ENCODE data around the gene PHACTR3.

The PHACTR3 gene

DNA sequence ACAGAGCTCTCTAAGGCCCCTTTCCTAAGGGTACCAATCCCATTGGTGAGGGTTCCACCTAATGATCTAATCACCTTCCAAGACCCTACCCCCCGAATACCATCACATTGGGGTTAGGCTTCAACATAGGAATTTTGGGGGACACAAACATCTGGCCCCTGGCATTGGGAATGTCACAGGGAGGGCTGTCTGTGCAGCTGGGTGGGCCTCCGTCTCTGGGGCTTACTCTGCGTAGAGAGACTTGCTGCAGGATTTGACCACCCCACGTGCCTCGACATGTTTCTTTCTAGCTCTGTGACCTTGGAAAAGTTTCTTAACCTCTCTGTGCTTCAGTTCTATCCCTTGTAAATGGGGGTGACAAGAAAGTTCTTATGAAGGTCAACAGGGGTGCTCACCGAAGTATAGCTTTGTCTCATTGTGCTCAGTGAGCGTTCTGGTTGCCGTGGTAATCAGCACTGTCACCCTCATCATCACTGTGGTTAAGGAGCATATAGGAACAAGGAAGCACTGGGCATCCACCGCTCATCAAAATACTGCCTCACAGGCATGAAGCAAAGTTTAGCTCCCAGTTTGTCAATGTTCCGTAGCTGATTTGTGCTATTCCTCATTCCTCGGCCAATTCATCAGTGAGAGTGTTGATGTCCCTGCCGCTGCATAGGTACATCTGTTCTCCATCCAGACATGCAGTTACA is 176.3 kb downstream of the PHACTR3 start:
- no peak for TF ChIP-seq CTCF (IDR thresholded peaks at IDR 0.05; ENCODE audit: borderline replicate concordance, control extremely low read depth, extremely low read depth, insufficient read depth, missing control alignments)
- in situ Hi-C loops (cut with MboI; ENCODE audit: low sequenced_read_pairs, unreplicated experiment) = no loop called here
- peak; percentile 4 for DNase-seq (ENCODE audit: low spot score)

- peak; percentile 8 for DNase-seq (ENCODE audit: low spot score)
- in situ Hi-C loops (cut with MboI; ENCODE audit: low sequenced_read_pairs, unreplicated experiment) = no loop called here
- TF ChIP-seq CTCF (IDR thresholded peaks at IDR 0.05; ENCODE audit: borderline replicate concordance, control extremely low read depth, extremely low read depth, insufficient read depth, missing control alignments) = no peak
These were observed 176.9 kb downstream of the PHACTR3 start for GRCh38 chr20:59781226-59781625.

DNA sequence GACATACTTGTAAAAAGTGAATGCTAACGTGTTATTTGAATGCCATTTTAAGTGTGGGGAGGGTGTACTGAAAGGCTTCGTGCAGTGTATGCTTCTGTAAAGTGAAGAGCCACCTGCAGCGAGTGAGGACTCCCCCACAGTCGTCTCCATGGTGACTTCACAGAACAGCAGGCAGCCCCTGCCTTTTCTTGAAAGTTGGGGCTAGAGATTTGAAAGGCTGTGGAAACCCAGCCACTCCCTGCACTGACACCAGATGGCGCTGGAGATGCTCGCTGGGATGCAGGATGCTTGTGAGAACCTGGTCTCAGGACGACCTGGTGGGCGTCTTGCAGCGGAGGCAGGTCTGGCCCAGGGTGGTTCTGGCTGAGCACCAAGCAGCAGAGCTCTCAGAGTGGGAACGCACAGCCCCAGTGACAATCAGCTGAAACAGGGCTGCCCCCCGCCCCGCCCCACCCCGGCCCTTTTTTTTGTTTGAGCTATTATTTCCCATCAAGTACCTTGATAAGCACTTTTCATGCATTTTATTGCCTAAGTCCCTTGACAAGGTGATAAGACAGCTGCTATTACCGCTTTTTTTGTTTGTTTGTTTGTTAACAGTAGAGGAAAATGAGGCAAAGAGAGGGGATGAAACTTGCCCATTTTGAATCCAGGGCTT is 178.8 kb downstream of the PHACTR3 start:
- DNase-seq (ENCODE audit: low spot score) = peak; percentile 85
- in situ Hi-C loops (cut with MboI; ENCODE audit: low sequenced_read_pairs, unreplicated experiment) = no loop called here
- peak; percentile 93 for TF ChIP-seq CTCF (IDR thresholded peaks at IDR 0.05; ENCODE audit: borderline replicate concordance, control extremely low read depth, extremely low read depth, insufficient read depth, missing control alignments)

DNA sequence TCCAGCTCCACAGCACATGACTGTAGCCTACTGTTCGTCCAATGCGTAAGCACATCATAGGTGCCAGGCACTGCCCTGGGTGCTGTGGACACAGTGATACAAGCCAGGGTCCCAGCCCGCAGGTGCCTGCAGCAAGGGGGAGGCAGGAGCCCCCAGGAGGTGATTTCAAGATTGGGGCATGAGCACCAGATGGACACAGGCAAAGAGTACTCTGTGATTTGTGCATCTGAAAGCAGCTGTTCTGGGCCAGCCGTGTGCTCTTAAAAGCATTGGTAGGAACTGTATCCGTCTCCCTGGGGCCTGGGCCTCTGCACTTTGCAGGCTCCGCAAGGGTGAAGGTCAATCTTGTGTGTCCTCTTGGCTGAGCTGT is 179.3 kb downstream of the PHACTR3 start:
- no peak for DNase-seq (ENCODE audit: low spot score)
- TF ChIP-seq CTCF (IDR thresholded peaks at IDR 0.05; ENCODE audit: borderline replicate concordance, control extremely low read depth, extremely low read depth, insufficient read depth, missing control alignments) = no peak
- in situ Hi-C loops (cut with MboI; ENCODE audit: low sequenced_read_pairs, unreplicated experiment) = no loop called here

DNA sequence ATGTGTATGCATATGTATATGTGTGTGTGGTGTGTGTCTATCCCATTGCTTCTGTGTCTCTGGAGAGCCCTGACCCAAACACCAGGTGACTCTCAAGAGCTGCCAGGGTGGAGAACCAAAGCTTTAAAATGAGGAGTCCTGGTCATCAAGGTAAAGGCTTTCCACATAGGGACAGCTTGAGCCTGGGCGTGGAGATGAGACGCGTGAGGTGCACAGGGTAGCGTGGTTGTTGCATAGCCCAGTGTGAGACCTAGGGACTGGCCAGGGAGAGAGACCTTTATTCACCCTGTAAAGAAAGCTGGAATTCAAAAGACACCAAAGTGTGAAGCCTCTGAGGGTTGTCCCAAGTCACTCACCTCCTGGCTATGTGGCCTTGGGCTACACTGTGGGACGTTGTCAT is 180.0 kb downstream of the PHACTR3 start:
- DNase-seq (ENCODE audit: low spot score) = peak; percentile 7
- in situ Hi-C loops (cut with MboI; ENCODE audit: low sequenced_read_pairs, unreplicated experiment) = no loop called here
- TF ChIP-seq CTCF (IDR thresholded peaks at IDR 0.05; ENCODE audit: borderline replicate concordance, control extremely low read depth, extremely low read depth, insufficient read depth, missing control alignments) = no peak

- peak; percentile 11 for DNase-seq (ENCODE audit: low spot score)
- in situ Hi-C loops (cut with MboI; ENCODE audit: low sequenced_read_pairs, unreplicated experiment) = no loop called here
- TF ChIP-seq CTCF (IDR thresholded peaks at IDR 0.05; ENCODE audit: borderline replicate concordance, control extremely low read depth, extremely low read depth, insufficient read depth, missing control alignments) = no peak
These were observed 180.7 kb downstream of the PHACTR3 start for GRCh38 chr20:59784791-59785668.
